HG03103 (cell line): ENCODE measurements around the gene KCNK17.

ENCODE experiments used
- ATAC-seq: cut with Tn5 transposase; IDR thresholded peaks from one replicate; pipeline ENCODE4 v1.9.1; 2021; ENCODE audit warnings: low read depth; ENCODE audit not compliant: unreplicated experiment

KCNK17 gene

DNA sequence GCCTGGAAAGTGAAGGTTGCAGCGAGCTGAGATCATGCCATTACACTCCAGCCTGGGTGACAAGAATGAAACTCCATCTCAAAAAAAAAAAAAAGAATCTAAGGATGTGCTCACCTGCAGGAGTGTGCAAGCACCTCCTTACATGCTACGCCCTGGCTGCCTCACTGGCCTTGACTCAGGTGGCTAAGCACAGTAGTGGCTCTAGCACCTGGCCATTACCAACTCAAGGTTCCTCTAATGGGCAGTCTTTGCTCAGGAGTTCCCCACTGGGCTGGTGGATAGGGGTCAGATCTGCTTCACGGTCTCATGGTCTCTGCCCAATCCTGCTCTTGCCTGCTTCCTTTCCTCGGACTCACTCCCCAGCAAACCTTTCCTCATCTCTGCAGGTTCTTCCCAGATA lies 39.7 kb downstream of the KCNK17 start:
- ATAC-seq = no peak

DNA sequence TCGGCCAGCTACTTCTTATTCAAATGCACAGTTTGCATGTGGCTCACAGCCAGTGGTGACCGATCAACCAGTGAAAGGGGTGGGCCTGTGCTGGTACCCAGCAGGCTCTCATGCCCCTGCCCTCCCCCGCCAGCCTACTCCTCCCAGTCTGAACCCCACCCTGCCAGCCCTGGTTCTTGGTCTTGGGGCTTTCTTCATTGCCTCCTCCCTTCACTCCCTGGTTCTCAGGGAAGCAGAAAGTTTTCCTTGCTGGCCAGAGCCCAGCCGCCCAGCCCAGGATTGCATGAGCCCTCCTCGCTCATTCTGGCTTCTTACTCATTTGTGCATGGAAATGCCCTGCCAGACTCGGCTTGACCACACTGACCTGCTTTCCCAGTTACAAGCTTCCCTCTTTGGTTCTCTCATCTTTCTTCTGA lies 40.8 kb downstream of the KCNK17 start:
- ATAC-seq = no peak

DNA sequence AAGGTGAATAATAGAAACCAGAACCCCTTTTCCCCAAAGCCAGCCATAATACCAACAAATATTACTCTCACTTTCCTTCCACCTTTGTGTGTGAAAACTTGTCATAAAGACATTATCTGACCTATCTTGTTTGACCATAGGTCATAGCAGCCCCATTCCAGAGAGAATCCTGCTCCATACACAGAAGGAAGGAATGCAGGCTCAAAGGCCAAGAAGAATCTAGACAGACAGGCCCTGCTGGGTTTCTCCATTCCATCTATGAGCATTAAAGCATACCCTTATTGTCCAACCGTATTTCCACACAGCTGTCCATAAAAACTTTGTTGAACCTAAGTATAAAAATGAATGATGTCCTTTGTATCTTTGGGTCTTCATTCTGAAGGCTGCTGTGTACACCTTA lies 44.3 kb downstream of the KCNK17 start:
- no peak for ATAC-seq

DNA sequence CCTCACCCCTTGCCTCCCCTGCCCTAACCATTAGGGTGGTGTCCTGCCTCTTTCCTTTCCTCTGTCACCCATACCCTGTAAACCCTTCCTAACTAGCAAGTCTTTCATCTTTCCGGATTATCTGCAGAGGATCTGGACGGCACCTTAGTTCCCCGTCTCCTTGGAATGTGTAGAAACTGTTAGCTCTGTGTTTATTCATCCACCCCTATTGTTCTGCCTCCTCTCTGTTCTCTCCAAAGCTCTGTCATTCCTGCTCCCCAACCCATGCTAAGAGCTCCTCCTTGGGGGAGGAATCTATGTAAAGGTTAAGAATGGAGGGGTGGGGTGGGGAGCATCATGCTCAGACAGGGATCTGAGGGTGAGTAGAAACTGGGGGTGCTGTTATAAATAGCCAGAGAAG lies 45.5 kb downstream of the KCNK17 start:
- no peak for ATAC-seq

DNA sequence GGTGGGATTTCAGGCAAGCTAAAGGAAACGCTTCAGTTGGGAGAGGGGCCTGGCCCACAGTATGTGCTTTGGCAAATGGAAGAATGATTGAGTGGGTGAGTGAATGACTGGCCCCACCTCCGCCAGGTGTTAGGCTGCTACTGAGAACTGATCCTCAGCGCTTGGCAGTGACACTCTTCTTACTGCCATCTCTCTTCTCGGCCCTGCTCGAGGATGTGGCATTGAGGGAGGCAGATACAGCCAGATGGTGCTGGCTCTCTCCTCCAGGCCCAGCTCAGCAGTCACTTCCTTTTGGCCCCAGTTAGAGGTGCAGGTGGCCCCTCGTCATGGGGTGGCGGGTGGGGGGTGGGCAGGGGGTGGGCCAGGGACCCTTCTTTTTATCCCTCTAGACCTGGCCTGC lies 46.0 kb downstream of the KCNK17 start:
- no peak for ATAC-seq

DNA sequence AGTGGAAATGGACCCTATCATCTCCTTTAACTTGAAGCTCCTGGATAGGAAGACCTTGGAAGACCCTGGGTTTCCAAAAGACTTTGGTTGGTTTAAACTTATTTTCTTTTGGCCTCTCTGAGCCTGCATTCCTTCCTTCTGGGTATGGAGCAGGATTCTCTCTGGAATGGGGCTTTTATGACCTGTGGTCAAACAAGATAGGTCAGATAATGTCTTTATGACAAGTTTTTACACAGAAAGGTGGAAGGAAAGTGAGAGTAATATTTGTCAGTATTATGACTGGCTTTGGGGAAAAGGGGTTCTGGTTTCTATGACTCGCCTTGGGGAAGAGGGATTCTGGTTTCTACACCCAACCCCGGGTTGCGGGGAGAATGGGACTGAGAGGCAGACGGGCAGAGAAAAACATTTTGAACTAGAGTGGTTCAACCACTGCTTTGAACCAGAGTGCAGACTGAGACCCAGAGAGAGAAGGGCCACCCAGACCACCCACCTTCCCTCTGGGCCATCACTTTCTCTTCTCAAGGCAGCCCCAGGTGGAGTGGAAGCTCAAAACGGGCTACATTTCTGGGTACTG lies 47.4 kb downstream of the KCNK17 start:
- no peak for ATAC-seq

DNA sequence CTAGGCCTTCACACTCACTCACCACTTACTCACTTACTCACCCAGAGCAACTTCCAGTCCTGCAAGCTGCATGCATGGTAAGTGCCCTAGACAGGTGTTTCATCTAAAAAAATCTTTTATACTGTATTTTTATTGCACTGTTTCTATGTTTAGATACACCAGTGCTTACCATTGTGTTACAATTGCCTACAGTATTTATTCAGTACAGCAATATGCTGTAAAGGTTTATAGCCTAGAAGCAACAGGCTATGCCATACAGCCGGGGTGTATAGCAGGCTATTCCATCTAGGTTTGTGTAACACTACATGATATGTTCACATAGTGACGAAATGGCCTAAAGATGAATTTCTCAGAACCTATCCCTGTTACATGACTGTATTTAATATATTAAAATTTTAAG lies 47.8 kb downstream of the KCNK17 start:
- ATAC-seq = no peak

DNA sequence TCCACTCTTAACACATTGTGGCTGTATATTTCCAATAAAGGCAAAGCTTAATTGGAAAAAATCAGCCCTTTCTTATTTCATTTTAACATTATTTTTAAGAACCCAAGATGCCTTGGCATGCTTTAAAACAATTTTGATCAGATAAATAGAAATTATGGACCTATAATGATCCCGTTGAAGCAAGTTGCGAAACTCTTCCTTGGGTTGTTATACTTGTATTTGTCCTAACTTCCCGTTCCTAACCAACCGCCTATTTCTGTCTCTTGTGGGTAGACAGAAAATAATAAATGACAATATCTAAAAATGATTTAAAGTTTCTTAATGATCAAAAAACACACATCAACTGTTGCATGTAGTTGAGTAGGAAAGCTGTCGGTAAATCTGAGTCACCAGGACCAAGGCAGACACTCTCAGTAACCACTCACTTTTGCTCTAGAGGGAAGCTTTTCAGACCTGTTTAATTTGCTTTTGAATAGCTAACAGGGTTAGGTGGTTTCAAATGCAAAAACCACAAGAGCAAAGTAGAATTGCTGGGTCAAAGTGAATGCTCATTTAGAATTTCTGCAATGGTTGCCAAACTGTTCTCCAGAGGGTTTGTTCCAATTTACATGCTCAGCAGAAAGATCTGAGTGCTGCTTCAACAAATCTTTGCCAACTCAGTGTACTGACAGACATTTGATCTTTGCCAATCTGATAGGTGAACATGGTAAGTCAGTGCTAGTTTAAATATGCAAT lies 50.7 kb downstream of the KCNK17 start:
- ATAC-seq = no peak

DNA sequence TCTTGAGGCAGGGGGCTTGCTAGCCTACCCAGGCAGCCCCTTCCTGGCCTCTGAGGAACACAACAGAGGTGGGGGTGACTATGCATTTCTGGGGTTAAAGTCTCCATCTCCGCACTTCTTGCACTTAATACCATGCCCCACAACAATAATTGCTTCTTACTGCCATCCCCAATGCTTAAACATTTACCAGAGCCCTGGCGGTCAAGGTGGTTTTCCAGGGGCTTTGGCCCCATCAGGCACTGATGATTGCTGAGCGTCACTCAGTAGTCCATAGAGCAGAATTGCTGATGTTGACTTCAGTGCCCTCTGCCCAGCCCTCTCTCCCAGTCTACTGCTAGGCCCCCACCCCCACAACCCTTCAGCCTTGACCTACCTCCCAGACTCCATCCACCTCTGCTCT lies 52.5 kb downstream of the KCNK17 start:
- no peak for ATAC-seq

DNA sequence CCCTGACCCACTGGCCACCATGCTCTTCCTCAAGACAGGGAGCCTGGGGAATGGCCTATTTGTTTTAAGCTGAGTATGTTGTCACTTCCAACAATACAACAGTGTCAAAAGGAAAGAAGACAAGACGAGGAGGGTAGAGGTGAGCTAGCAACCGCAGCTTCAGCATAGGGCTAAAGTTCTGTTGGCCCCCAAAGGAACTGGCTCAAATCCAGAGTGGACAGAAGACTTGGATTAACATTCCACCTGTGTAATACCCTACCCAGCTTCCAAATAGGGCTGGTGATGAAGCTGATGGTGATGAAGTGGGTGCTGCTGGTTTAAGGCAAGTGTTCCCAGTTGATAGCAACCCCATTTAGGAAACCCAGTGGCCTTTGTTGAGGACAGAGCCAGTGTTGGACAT lies 53.3 kb downstream of the KCNK17 start:
- no peak for ATAC-seq

DNA sequence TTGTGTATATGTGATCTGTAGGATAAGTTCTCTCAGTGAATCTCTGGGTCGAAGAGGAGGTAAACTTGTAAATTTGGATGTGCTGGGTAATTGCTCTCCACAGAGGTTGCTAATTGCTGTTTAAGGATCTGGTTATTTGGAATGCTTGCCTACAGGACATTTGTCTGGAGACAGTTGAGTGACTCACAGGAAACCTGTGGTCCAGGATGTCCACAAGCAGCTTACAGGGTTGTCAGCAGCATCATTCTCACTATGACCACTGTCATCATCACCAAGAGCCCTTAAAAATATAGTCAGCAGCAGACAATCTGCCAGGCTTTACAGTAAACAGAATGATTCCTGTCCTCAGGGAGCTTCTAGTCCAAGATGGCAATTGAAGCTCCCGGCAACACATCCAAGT lies 53.8 kb downstream of the KCNK17 start:
- no peak for ATAC-seq

DNA sequence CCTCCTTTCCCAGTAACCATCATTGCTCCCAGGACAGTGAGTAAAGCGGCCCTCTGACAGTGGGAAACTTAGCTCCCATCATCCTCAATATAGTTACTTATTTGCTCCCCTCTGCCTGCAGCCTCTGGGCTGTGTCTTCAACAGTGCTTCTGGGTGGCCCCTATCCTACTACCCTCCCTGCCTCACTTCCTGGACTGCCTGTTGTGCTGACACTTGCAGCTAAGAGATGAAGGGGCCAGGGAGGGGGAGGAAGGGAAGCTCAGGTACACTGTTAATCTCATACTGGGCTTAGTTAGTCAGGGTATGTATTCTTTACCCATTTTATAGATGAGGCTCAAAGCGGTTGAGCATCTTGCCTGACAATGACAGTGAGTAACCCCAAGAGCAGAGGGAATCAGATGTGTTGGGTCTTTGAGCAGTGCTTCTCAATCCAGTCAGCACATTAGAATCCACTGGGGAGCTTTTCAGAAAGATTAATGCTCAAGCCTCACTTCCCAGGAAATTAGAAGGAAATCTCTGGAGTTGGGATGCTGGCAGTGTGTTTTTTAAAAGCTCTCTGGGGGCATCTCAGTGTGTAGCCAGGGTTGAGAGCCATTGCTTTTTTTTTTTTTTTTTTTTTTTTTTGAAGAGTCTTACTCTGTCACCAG lies 57.8 kb downstream of the KCNK17 start:
- no peak for ATAC-seq

DNA sequence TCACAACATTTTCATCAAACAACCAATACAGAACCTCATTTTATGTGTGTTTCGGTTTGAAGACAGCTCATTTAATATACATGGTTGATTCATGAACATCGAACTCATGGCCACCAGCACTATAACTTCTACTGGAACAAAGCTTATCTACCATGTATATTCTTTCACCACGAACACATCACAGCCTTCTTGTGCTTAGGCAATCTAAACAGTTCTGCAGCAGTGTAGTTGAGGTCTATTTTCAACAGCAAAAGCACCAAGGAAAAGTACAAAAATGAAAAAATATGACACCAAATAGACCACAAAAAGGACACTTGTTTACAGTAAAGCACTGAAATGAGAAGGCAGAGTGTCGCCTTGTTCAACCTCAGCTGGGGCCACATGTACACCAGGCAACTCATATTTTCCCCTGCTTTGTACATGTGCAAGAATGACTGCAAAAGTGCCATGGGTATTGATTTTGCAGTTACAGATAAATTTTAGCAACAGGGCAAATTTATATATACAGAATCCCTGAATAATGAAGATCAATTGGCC lies 59.2 kb downstream of the KCNK17 start:
- no peak for ATAC-seq

DNA sequence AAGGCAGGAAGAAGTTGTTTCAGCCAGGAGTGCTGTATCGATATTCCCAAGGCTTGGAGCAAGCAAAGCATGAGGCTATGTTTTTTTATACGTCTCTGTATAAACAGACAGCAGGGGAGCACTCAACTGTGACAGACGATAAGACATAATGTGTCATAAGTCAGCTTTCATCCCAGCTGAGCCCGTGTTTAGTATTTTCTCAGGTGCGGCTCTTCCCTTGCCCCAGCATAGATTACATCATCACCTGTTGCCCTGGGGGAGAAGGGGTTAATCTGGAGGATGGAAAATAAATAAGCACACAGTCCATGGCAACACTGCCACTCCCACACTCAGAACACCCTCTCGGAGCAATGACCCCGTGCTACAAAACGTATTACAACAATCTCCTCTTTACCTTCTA lies 62.8 kb downstream of the KCNK17 start:
- ATAC-seq = no peak

DNA sequence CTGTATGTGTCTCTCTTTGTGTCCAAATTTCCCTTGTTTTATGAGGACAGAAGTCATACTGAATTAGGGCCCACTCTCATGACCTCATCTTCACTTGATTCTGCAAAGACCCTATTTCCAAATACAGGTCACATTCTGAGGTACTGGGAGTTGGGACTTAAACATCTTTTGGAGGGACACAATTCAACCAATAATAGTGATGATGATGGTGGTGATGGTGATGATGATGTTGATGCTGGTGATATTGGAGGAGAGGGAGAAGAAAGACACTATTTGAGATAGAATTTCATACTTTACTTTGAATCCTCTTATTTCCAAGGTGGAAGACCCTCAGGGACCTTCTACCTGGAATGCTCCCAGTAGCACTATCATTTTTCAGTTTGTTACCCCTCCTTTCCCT lies 63.7 kb downstream of the KCNK17 start:
- ATAC-seq = no peak

DNA sequence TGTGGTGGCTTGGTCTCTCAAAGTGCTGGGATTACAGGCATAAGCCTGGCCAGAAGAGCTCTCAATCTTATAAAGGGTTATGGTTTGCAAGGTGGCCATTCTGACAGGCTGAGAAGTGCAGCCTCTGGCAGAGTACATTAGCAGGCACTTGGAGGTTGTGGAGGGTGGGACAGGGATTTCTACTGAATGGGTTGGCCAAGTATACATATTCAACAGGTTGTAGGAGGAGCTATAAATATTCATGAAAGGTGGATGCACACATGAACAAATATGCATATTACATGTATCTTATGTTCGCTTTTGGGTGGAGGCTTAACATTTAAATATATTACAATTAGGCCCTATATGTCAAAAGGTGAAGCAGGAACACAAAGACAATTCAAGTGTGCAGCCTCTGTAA lies 64.9 kb downstream of the KCNK17 start:
- no peak for ATAC-seq
